Body of pancreas (tissue), 4 donors: Measurements from ENCODE around the gene RAD51C. TPM values are rescaled to one million over a fixed set of nuclear protein-coding genes. Genes with fewer than 3 reads are reported as not detected.
"Not testable (repeated sequence)": the region's sequence is repeated elsewhere in the genome, so short reads cannot be mapped to it uniquely, and the experiment has no call there.

ENCODE experiments used
- ATAC-seq: fragments of 150-250 bp; one replicate; pipeline ENCODE4 v1.9.1; 2016
- DNase-seq, 4 donors: peaks; one replicate each; pipeline ENCODE4 v3.0.0-alpha.2; 2019
- H3K27ac ChIP-seq, 4 donors: fragments of 200-600 bp; sonication (generic); 1 replicate in 3 of 4; 2 replicates in 1 of 4; pipeline versions ENCODE4 v1.5.1 to v1.6.1; 2016 to 2019; ENCODE audit warnings: mild to moderate bottlenecking in 1 of 4, mixed read lengths in 1 of 4, moderate library complexity in 1 of 4
- H3K27me3 ChIP-seq, 2 donors: fragments of 200-600 bp; sonication (generic); one replicate each; pipeline ENCODE4 v1.6.0; 2016; ENCODE audit warnings: mild to moderate bottlenecking in 1 of 2
- H3K36me3 ChIP-seq, 2 donors: fragments of 200-600 bp; sonication (generic); replicated peaks in 1 of 2; 2 replicates each; pipeline ENCODE4 v1.5.1; 2016; ENCODE audit warnings: low read depth in 2 of 2; ENCODE audit not compliant: insufficient read depth in 1 of 2
- H3K4me1 ChIP-seq: fragments of 200-600 bp; sonication (generic); one replicate; pipeline ENCODE4 v1.6.0; 2016
- H3K4me3 ChIP-seq, 2 donors: fragments of 200-600 bp; sonication (generic); 1 replicate in 1 of 2; 2 replicates in 1 of 2; pipeline ENCODE4 v1.5.1; 2016 to 2019
- H3K9me3 ChIP-seq, 3 donors: fragments of 200-600 bp; sonication (generic); 1 replicate in 2 of 3; 2 replicates in 1 of 3; pipeline ENCODE4 v1.5.1; 2016
- CTCF ChIP-seq, 7 experiments: fragments of 450-650 bp in 4 of 7; fragments of 200-600 bp in 3 of 7; sonication (generic) in 3 of 7; IDR thresholded peaks; one replicate each; pipeline ENCODE4 v1.5.1; 2016 to 2019; ENCODE audit warnings: antibody characterized with exemption in 7 of 7
- POLR2A ChIP-seq, 3 donors: fragments of 450-650 bp; IDR thresholded peaks; one replicate each; pipeline ENCODE4 v1.6.1; 2016; ENCODE audit warnings: antibody characterized with exemption in 3 of 3, mild to moderate bottlenecking in 2 of 3
- WGBS, 2 donors: methylation state at CpG; one replicate each; pipeline ENCODE4 v1.1.5; 2017; 5-methylcytosine and 5-hydroxymethylcytosine counted together
- intact Hi-C: fragments of 100-400 bp; cut with DNase I; formaldehyde crosslinking; loops from one replicate; pipeline ENCODE4 v1.15.1; 2023
- total RNA-seq, 2 donors: library from RNA; depleted of rRNA; stranded (reverse); fragments of >200 nt; gene quantifications; one replicate each; pipeline ENCODE4 v1.1.0, GENCODE V29; 2016

RAD51C gene
- total RNA-seq, 2 donors from 2014 or later: 3.3 to 13.2 TPM

GRCh38 chr17:58760248-58760647 is 67.8 kb downstream of the RAD51C start:
- DNase-seq: no peak
- no peak for TF ChIP-seq POLR2A (IDR thresholded peaks at IDR 0.05)
- no peak for TF ChIP-seq CTCF (IDR thresholded peaks at IDR 0.05)
- no peak overlapping the region for H3K27ac ChIP-seq
- H3K4me1 ChIP-seq: peaks cover 19% of the 10 kb centered on the region
- no peaks in the 10 kb centered on the region for H3K36me3 ChIP-seq
- H3K4me3 ChIP-seq: no peak overlapping the region
- WGBS, 2 donors: 46 to 62% methylated on average over 2 of the region's 2 CpGs
- no peak for ATAC-seq
- H3K9me3 ChIP-seq: no peaks in the 10 kb centered on the region
- peaks cover 4 to 8% of the 10 kb centered on the region in 2 donors for H3K27me3 ChIP-seq
- intact Hi-C loops: no loop called here

- intact Hi-C loops: no loop called here
- WGBS, 2 donors: 25 to 26% methylated on average over 1 of the region's 1 CpG
- Histone ChIP-seq H3K27me3 (peaks cover 0 to 4% of the 10 kb centered on the region in 2 donors), H3K27ac (no peak overlapping the region), H3K4me1 (no peaks in the 10 kb centered on the region), H3K36me3 (no peaks in the 10 kb centered on the region), H3K9me3 (no peaks in the 10 kb centered on the region), H3K4me3 (no peak overlapping the region)
- ATAC-seq: no peak
- no peak for TF ChIP-seq POLR2A (IDR thresholded peaks at IDR 0.05)
- no peak for DNase-seq
These were observed 70.9 kb downstream of the RAD51C start for GRCh38 chr17:58763263-58763662.

- Histone ChIP-seq H3K27me3 (no peaks in the 10 kb centered on the region), H3K36me3 (no peaks in the 10 kb centered on the region), H3K4me1 (no peaks in the 10 kb centered on the region), H3K27ac (no peak overlapping the region), H3K4me3 (no peak overlapping the region), H3K9me3 (no peaks in the 10 kb centered on the region)
- no peak for ATAC-seq
- TF ChIP-seq POLR2A (IDR thresholded peaks at IDR 0.05) (no peak), CTCF (IDR thresholded peaks at IDR 0.05) (no peak)
- intact Hi-C loops: no loop called here
- WGBS, 2 donors: 79% methylated on average over 5 of the region's 5 CpGs
- no peak for DNase-seq
These were observed 72.0 kb downstream of the RAD51C start for GRCh38 chr17:58764373-58764772.

DNA sequence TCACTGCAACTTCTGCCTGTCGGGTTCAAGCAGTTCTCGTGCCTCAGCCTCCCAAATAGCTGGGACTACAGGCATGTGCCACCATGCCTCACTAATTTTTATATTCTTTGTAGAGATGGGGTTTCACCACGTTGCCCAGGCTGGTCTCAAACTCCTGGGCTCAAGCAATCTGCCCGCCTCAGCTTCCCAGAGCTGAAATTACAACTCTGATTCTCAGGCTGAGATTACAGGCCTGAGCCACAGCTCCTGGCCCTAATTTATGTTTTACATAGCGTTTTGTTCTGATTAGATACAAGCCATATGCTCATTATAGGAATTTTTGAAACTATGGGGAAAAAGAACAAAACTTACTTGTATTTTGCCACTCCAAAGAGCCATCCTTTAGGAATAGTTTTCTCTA is 86.1 kb downstream of the RAD51C start:
- H3K27ac ChIP-seq, H3K9me3 ChIP-seq, DNase-seq, H3K36me3 ChIP-seq, intact Hi-C loops, H3K27me3 ChIP-seq, ATAC-seq, H3K4me1 ChIP-seq, H3K4me3 ChIP-seq: not testable (repeated sequence)
- 59 to 69% methylated on average over 5 of the region's 5 CpGs for WGBS, 2 donors

DNA sequence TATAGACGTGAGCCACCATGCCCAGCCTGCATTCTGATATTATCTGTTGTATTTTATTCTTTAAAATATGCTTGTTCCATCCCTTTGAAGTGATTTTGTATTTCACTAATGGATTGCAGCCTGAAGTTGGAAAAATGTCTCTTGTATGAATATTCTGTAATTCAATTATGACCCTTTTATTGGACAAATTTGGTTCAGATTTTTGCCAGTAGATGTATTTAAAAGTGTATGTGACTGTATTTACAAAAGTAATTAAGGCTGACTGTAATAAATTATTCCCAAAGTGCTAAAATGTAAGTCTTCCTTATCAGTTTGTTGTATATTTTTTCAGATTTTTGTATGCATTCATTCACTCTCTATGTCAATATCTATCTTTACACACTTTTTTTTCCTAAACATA is 87.0 kb downstream of the RAD51C start:
- no peak for ATAC-seq
- WGBS, 2 donors: 40 to 52% methylated on average over 1 of the region's 1 CpG
- no peak for TF ChIP-seq CTCF (IDR thresholded peaks at IDR 0.05)
- TF ChIP-seq POLR2A (IDR thresholded peaks at IDR 0.05): no peak
- H3K4me3 ChIP-seq: no peak overlapping the region
- intact Hi-C loops: no loop called here
- H3K27ac ChIP-seq: no peak overlapping the region
- no peaks in the 10 kb centered on the region for H3K27me3 ChIP-seq
- DNase-seq: no peak
- H3K4me1 ChIP-seq: no peaks in the 10 kb centered on the region
- no peaks in the 10 kb centered on the region for H3K9me3 ChIP-seq
- H3K36me3 ChIP-seq: no peaks in the 10 kb centered on the region

GRCh38 chr17:58783380-58783779 is 91.0 kb downstream of the RAD51C start:
- no peak for DNase-seq
- H3K4me3 ChIP-seq: no peak overlapping the region
- ATAC-seq: no peak
- TF ChIP-seq POLR2A (IDR thresholded peaks at IDR 0.05) (no peak), CTCF (IDR thresholded peaks at IDR 0.05) (no peak)
- intact Hi-C loops: no loop called here
- no peaks in the 10 kb centered on the region for H3K36me3 ChIP-seq
- no peak overlapping the region for H3K27ac ChIP-seq
- H3K4me1 ChIP-seq: peaks cover 4% of the 10 kb centered on the region
- H3K9me3 ChIP-seq: no peaks in the 10 kb centered on the region
- WGBS, 2 donors: 66% methylated on average over 4 of the region's 4 CpGs
- no peaks in the 10 kb centered on the region for H3K27me3 ChIP-seq
